GM21360 (cell line): ENCODE results near the gene PLA2G5.
"Not testable (repeated sequence)": the region's sequence is repeated elsewhere in the genome, so short reads cannot be mapped to it uniquely, and the experiment has no call there.

Source experiments
- ATAC-seq: cut with Tn5 transposase; IDR thresholded peaks from one replicate; pipeline ENCODE4 v1.9.1; 2021; ENCODE audit warnings: mild to moderate bottlenecking, moderate library complexity; ENCODE audit not compliant: unreplicated experiment

PLA2G5 gene

GRCh38 chr1:20115479-20115878 lies 45.5 kb downstream of the PLA2G5 start:
- ATAC-seq, result no peak

GRCh38 chr1:20115916-20116315 lies 45.9 kb downstream of the PLA2G5 start:
- no peak for ATAC-seq

- ATAC-seq, result no peak
These were observed 47.2 kb downstream of the PLA2G5 start for GRCh38 chr1:20117236-20117635.

GRCh38 chr1:20119347-20119746 lies 49.4 kb downstream of the PLA2G5 start, which contains the start of gene PLA2G2D:
Gene PLA2G2D (minus strand): TSS chr1:20119536. CDS start chr1:20119498, 38 bp downstream.
- no peak for ATAC-seq

GRCh38 chr1:20120796-20121195 lies 50.8 kb downstream of the PLA2G5 start:
- no peak for ATAC-seq

- no peak for ATAC-seq
These were observed 53.9 kb downstream of the PLA2G5 start for GRCh38 chr1:20123722-20124455.

- no peak for ATAC-seq
These were observed 54.6 kb downstream of the PLA2G5 start for GRCh38 chr1:20124456-20125057.

- ATAC-seq, result no peak
These were observed 55.1 kb downstream of the PLA2G5 start for GRCh38 chr1:20125100-20125499.

GRCh38 chr1:20126041-20126805 lies 56.2 kb downstream of the PLA2G5 start:
- no peak for ATAC-seq

GRCh38 chr1:20126806-20127440 lies 56.9 kb downstream of the PLA2G5 start:
- ATAC-seq, result no peak

GRCh38 chr1:20130518-20130917 lies 60.5 kb downstream of the PLA2G5 start:
- not testable (repeated sequence) for ATAC-seq

GRCh38 chr1:20134995-20135394 lies 65.0 kb downstream of the PLA2G5 start:
- no peak for ATAC-seq

- no peak for ATAC-seq
These were observed 66.3 kb downstream of the PLA2G5 start for GRCh38 chr1:20136249-20136648.

- ATAC-seq, result no peak
These were observed 67.1 kb downstream of the PLA2G5 start for GRCh38 chr1:20137055-20137454.

- no peak for ATAC-seq
These were observed 67.6 kb downstream of the PLA2G5 start for GRCh38 chr1:20137604-20138003.

- ATAC-seq, result no peak
These were observed 68.4 kb downstream of the PLA2G5 start for GRCh38 chr1:20138346-20138745.

- ATAC-seq, result no peak
These were observed 69.1 kb downstream of the PLA2G5 start, which contains the start of gene PLA2G2F for GRCh38 chr1:20138961-20139550. Gene PLA2G2F (plus strand): TSS chr1:20139323. CDS start chr1:20139428, 105 bp downstream.

GRCh38 chr1:20139776-20140612 lies 70.0 kb downstream of the PLA2G5 start:
- no peak for ATAC-seq

- ATAC-seq, result no peak
These were observed 71.0 kb downstream of the PLA2G5 start for GRCh38 chr1:20141001-20141400.

- no peak for ATAC-seq
These were observed 71.5 kb downstream of the PLA2G5 start for GRCh38 chr1:20141466-20141865.
